ENCODE measurements around the gene KLHDC4.

DNA sequence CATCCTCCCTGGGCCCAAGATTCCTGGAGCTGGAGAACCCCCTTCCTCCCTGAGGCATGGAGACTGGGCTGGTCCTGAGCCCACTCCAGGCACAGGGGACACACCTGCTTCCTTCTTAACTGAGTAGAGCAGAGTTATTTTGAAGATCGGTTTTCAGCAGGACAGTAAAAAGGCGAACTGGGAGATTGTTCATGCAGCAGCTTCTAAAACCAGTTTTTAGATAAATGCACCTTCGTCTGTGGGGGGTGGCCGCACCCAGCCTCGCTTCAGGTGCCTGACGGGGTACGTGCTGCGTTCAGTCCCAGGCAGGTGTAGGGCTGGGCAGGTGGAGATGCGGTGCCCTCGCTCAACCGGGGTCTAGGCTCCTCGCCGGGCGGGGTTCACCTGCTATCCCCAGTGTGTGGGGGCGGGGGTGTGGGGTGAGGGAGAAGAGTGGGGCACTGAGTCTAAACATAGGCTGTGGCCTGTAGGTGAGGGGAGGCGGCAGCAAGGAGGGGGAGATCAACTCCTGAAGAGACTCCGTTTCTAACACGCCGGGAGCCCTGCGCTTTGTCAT is 94.0 kb downstream of the KLHDC4 start:
- TF ChIP-seq, protein P1, sequence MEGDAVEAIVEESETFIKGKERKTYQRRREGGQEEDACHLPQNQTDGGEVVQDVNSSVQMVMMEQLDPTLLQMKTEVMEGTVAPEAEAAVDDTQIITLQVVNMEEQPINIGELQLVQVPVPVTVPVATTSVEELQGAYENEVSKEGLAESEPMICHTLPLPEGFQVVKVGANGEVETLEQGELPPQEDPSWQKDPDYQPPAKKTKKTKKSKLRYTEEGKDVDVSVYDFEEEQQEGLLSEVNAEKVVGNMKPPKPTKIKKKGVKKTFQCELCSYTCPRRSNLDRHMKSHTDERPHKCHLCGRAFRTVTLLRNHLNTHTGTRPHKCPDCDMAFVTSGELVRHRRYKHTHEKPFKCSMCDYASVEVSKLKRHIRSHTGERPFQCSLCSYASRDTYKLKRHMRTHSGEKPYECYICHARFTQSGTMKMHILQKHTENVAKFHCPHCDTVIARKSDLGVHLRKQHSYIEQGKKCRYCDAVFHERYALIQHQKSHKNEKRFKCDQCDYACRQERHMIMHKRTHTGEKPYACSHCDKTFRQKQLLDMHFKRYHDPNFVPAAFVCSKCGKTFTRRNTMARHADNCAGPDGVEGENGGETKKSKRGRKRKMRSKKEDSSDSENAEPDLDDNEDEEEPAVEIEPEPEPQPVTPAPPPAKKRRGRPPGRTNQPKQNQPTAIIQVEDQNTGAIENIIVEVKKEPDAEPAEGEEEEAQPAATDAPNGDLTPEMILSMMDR (IDR thresholded peaks at IDR 0.05): no peak
- no peak for TF ChIP-seq POLR2A (IDR thresholded peaks at IDR 0.05)
